Suppressor macrophage (primary cell): Measurements from ENCODE around the gene DLG5.

Source experiments
- DNase-seq, 4 experiments: peaks; one replicate each; pipeline ENCODE4 v3.0.0-alpha.2; 2020 to 2022

The DLG5 gene

DNA sequence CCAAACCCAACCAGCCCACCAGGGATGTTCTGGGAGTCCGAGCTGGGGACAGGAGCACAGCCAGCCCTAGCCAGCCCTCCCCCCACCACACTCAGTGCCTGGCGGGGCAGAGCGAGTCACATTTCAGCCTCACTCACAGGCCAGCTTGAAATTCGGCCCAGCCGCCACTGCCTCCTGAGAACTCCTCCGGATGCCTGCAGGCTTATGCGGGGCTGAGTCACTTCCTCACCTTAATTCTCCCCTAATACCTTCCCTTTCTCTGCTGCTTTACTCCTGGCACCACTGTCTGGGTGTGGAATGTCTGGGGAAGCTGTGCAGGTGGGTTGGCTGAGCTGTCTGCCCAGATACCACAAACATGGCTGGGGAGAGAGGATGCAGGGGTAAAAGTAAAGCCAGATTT lies 22.6 kb upstream of the DLG5 start:
- DNase-seq, result no peak

DNA sequence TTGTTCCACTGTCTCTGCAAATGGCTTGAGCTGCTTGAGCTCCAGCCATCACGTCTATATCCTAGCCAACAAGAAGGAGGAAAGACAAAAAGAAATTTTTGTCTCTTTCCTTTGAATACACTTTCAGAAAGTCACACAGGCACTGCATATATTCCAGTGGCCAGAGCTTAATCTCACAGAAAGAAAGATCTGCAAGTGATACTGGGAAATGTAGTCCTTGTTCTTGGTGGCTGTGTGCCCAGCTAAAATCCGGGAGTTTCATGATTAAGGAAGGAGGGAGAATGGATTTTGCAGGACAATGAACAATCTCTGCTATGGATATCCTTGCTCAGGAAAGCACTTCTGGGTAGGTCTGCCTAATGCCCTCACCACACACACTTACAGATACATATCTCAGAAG lies 19.5 kb upstream of the DLG5 start:
- no peak for DNase-seq

DNA sequence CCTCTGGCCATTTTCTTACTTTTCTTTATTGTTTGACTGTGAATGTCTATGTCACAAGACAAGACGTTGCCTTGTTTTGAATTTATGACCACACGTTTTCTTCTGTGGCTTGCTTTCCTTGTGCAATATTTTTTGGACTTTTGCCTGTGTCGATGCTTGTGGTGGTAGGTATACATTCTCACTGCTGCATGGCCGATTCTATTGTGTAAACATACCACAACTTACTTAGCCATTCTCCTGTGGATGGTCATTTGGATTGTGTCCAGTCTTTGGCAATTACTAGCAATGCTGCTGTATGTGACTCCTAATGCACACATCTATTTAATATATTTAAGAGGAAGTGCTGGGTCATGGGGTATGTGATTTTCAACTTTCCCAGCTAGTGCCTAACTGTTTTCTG lies 18.0 kb upstream of the DLG5 start:
- DNase-seq, result peak; percentile 23 to 54 (median 28)

DNA sequence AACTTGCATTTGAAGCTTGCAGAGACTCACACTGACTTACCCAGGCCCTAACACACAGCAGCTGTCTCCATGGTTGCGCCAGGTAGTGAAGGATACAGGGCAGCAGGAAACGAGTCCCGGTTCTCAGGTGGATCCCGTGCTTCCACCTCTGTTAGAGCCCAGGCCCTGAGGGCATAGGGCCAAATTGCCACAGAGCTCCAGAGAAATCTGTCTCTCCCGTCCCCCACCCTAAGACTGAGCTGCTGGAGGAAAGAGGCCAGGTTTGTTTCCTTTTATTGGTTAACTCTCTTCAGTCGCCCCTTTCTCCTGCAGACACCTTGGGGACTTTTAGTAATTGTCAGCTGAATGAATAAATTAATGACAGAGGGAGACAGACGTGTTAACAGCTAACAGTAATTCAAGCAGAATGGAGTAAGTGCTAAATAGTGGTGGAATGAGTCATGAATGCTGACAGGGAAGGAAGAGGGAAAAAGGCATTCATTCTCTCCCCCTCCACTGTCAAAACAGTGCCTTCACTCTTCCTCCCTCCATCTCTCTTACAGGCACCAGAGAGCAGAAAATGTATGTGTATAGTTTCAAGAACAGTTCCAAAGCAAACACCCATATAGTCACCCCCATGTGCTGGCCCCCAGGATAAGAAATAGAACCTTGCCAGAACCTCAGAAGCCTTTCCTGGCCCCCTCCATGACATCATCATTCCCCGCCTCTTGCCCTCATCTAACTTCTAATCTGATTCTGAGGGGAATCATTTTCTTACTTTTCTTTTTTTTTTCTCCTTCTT lies 16.8 kb upstream of the DLG5 start:
- no peak for DNase-seq

DNA sequence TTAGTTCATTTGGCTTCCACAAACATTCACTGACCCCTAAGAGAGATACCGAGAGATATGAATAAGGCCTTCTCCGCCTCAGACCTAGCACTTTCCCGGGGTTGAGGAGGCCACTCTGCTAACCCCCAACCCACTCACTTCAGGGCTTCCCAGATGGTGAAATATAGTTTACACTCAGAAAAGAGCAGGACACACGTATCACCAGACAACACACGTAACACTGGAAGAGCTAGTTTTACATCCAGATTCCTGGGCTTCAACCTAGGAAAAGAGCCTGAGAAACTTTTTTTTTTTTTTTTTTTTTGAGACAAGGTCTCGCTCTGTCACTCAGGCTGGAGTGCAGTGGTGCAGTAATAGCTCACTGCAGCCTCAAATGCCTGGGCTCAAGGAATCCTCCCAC lies 15.2 kb upstream of the DLG5 start:
- DNase-seq, result no peak

DNA sequence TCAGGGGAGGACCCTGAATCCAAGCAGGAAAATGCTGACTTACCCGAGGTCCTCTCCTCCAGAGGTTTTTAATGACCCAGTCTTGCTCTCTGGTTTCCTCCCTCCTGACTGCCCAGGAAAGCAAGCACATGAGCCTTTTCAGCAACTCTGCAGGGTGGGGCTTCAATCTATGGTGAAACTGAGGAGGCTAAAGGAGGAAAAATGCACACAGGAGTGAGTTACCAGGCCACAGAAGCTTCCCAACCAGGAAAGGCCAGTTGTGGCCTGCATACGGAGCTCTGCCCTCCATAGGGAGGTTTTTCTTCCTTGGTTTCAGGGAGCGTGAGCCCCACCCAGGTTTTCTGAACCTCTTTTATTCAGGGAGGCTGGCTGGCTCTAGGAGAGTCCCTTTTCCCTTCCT lies 14.1 kb upstream of the DLG5 start:
- DNase-seq, result no peak

DNA sequence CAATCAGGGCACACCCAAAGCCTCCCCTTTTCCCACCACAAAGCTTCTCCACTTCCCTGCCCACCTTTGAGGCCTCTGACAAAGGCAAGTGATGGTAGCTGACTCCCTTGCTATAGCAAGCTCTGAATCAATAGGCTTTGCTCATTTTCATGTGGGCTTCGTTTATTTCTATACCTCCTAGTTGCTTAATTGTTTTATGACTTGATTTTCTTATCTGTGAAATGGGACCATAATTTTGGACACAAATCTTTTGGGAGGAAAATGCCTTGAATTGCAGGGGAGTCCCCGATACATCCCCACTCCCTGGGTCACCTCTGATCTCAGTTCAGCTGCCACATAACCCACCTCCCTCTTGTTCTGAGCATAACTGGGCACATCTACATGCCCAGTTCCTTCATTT lies 13.7 kb upstream of the DLG5 start:
- DNase-seq, result no peak

DNA sequence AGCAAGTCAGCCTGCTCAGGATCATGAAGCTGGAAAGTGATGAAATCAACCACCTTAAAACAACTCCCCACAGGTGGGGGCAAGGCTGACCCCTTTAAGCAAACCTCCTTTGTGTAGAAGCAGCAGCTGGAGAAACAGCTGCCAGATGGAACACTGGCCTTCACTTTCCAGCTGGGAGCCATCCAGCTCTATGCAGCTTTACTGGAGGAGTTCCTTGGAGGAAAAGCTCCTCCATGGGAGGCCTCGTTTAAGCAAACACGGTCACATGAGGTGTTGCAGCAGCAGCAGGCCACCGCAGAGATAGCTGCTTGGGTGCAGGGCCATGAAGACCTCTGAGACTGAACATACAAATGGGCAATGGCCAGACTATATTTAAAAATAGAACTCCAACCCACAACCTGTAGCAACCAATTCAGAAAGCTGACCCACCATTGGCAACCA lies 13.0 kb upstream of the DLG5 start:
- DNase-seq, result no peak

DNA sequence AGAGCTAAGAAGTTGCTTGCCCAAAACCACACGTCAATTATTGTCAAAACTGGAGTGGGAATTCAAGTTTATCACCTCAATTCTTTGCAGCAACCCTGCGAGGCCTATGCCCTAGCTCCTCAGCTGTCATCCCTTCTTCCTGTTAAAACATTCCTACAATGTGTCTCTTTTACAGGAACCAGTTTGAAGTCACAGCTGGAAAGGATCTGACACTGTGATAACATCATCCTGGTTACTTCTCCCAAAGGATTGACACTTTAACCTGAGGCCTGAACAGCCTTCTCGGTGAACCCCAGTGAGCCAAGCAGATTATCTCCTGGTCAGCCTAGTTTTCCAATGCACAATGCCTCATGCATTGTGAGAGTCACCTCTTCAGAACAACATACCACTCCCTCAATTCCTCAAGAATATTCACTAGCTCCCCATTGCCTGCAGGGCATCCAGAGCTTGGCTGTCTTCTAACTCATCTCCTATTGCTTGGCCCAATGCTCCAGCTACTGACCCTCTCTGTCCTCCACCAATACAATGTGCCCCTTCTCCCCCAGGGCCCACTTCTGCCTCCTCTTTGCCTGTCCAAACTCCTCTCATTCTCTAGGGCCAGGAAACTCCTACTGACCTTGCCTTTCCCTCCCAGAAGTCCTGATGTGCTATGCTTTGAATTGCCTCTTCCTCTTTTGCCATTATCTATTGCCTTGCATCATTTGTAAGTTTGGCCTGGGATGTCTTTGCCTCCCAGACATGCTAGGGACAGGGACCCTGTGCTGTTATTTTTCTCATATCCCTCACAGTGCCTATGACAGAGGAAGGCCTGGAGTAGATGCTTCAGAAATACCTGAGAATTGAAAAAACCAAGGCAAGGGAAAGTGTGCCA lies 10.4 kb upstream of the DLG5 start:
- DNase-seq, result peak in 1 of 4 experiments; percentile 14

DNA sequence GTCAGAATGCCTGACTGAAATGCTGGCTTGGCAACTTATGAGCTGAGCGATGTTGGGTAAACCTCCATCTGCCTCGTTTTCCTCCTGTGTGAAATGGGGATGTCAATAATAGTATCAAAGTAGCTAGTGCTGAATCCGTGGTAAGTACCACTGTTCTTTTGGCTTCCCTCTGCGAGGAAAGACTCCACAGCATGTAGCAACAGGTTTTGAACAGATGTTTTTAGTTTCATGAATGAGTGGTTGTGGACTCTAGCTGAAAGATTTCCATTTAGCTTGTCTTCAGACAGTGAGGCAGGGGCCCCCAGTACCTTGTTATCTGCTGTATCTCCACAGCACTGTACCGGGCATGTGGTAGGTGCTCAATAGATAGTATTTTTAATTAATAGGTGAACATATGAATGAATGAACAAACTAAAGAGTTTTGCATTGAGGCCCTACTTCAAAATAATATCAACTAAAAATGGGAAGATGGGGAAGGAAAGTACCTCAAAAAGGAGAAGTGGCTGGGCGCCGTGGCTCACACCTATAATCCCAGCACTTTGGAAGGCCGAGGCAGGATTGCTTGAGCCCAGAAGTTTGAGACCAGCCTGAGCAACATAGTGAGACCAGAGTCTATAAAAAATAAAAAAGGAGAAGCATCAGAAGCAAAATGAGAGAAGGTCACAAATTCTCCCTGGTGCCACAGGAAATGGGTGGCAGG lies 5.6 kb upstream of the DLG5 start:
- DNase-seq, result no peak

DNA sequence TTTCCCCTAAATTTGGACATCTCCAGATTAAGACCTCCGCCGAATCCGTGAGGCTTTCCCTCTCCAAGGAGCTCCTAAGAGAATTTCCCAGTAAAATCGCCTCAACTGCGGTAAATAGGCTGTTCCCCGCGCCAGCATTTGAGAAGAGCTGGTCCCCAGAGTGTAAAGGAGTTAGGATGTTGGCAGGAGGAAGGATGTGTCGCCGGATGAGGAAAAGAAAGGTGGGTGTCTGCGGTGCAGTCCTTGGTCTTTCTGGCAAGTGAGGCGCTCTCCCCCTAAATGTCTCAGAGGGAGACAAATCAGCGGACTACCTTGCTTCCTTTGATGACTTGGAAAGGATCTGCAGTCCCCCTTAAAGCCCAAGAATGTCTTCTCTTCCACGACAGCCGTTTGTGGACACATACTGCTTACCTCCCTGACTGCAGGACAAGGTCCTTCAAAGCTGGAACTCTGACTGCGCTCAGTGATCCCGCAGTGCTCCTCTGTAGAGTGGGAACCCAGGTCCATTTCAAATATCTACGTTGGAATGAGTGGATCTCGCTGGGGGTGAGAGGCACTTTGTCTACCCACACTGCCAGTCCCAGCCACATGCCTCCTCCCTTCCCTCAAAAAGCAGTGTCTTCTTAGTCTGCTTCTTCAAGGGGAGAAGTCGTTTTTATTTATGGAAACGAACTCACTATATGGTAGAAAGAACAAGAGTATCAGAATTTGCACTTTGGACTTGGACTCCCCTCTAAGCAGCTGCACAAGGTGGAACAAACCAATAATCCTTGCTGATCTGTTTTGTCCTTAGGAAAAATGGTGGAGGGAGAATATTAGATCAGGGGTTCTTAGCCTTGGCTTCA lies 1.1 kb upstream of the DLG5 start:
- DNase-seq, result no peak

DNA sequence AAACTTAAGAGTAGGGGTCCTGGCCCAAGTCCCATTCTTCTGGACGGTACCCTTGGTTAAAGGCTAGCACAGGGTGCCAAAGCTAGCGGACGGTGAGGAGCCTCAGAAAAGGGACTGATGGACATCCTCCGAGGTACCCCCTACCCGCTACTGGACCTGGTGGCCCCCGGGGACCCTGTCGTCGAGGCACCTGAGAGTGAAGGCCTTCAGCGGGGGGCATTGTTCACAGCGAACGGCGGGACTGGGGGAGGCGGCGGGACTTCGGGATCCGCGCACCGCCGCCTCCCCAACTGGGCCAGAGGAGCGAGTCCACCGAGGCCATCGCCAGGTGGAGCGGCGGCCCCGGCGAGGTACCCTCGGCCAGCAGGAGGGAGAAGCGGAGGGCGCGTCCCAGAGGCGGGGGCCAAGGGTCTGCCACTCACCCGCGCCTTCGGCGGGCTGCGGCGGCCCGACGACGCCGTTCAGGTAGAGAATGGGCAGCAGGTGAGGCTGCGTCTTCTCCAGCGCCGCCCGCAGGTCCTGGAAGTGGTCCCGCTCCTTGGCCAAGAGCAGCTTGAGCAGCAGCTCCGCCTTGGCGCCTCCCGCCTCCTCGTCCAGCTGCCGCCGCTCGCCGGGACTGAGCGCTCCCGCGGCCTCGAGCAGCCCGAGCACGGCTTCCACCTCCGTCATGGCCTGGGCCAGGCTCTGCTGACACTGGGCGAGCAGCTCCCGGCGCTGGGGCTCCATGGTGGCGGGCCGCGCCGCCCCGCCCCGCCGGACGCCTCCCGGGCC lies 575 bp downstream of the DLG5 start:
- DNase-seq, result peak; percentile 32 to 67 (median 50)

DNA sequence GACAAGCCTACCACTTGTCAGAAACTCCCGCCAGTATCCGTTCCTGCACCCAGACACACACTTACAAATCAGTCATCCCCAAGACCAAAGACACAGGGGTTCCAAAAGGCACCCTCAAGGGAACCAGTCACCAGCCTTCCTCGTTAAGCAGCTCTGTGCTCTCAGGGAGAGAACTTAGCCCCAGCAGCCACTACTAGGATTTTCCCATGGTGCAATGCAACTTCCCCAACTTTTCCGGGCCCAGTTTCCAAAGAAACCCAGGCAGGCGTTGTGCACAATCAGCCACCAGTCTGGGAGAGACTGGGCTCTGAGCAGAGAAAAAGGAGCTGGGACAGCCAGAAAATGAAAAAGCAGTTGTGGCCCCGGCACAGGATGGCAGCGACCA lies 1.2 kb downstream of the DLG5 start:
- peak in 2 of 4 experiments; percentile 30 to 36 for DNase-seq

DNA sequence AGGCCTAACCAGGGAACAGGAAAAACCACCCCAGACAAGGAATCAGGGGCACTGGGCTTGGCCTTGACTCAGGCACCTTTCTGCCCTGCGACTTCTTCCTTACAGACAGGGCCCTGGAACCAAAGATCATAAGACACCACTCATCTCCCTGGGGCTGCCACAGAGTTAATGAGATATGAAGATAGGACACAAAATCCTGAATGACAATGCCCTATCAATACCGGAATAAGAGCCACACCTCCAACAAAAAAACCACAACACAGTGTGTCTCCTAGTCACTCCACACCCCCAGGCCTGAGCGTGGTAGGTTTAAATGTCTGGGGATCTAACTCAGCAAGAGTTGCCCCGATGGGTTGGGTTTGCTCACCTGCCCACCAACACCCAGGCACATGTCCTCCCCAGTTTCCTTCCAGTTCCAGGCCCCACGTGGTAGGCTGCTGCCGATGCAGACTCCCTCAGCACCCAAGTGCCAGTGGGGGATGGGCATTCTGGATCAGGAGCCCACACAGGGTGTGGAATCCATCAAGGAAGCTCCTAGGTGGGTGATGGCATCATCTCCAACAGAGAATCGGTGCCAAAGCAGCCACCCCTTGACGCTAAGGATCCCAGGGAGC lies 3.9 kb downstream of the DLG5 start:
- DNase-seq, result no peak

DNA sequence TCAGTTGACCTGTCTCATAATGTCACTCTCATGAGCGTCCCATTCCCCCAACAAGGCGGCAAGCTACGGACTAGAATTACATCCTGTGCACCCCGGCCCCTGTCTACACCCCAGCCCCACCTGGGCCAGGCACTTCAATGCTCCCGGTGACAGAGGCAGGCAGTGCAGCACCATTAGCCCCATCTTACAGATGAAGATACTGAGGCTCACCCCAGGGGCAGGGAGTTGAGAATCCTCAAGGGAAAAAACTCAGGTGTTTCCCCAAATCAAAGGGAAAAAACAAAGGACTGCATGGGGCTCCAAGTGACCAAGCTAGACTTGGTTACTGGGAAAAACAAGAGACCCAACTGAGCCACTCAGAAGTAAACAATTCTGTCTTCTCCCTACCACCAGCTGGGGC lies 4.5 kb downstream of the DLG5 start:
- DNase-seq, result no peak

DNA sequence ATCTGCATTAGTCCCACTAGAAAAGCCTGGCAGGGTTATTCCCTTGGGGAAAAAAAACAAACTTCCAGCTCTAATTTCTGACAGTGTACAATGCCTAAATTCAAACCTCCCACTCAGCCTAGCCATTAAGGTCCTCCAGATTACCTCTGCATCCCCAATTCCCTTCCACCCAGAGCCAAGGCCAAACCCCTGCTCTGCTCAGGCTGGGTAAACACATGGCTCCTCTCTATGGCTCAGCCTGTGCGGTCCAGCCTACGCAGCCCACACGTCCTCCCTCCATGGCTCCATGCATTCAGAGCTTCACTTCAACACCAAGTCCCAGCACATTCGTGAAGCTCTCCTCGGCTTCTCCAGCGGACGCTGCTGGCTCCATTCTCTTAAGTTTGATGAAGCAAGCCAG lies 5.2 kb downstream of the DLG5 start:
- no peak for DNase-seq

DNA sequence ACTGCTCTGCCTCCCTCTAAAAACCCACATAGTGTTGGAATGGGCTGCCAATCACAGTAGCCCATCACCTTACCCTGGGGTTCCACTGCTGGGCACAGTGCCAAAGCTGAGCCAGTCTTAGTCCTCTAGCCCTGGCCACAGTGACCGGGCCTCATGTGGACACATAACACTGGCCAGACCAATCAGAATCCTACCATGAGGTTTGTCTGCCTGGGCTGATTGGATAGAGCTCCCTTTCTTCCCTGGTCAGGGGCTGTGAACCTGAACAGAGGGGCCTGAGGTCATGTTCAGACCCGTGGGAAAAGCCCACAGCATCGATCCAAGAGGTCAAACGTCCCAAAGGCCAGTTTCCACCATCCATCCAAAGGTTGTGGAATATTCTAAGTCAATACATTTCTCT lies 6.1 kb downstream of the DLG5 start:
- no peak for DNase-seq

DNA sequence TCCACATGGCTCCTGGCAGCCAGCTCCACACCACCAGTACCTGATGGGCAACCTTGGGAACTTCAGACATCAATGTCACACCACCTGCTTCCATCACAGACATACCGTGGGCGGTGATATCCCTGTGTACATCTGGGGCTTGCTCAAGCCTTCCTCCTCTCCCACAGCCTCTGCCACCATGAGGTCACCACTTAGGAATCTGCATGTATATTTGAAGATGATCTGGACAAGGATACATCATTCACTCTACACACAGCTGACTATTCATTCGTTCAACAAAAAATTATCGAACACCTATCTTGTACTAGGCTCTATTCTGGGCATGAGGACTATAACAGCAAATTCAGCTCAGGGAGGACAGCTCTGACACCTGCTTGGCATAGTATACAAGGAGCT lies 6.8 kb downstream of the DLG5 start:
- no peak for DNase-seq

DNA sequence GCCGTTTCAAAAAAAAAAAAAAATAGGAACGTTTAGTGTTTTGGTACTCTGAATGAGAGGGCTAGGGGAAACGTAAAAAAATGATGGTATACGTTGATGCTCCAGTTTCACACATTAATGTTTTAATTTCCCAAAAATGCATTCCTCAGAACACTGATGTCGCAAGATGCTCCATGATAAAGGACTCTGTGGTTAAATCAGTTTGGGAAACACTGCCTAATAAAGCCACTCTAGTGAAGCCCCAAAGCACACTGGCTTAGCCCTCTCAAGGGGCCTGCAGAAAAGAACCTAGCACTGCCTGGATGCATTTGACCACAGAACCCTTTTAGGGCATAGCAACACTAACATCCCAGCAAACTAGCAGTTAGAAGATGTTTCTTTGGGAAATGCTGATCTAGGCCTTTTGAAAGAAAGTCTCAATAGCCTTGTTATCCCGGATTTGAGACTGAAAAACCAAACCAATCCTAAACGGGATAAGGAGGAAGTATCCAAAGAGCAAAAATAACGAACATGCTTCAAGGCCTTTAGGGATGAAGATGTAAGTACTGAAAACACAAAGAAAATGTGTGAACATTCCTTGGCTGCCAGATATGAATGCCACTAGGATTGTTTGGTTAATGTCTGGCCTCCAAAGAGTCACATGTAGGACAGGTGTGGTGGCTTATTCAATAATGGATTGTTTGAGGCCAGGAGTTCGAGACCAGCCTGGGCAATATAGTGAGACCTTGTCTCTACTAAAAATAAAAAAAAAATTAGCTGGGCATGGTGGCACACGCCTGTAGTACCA lies 11.0 kb downstream of the DLG5 start:
- DNase-seq, result no peak

DNA sequence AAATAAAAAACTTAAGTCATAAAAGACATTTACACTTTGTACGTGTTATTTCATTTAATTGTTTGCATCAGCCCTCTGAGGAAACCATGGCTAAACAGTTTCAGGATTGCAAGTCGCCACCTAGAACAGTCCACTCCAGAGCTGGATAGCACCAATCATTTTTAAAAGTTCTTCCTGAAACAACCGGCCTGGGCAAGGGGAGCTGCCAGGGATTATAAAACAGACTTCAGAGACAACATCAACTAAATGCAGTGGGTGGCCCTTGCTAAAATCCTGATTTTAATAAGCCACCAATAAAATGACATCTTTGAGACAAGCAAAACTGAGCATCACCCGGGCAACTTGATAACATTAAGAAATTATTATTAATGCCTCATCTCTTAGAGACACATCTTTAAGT lies 13.5 kb downstream of the DLG5 start:
- DNase-seq, result no peak
